Esophagus muscularis mucosa (tissue), 4 donors: ENCODE measurements around the gene TMEM229B. TPM values are rescaled to one million over a fixed set of nuclear protein-coding genes. Genes with fewer than 3 reads are reported as not detected.

ENCODE experiments used
- DNase-seq: peaks from one replicate; pipeline ENCODE4 v3.0.0-alpha.2; 2017; ENCODE audit errors: extremely low spot score
- H3K27ac ChIP-seq, 4 donors: fragments of 200-600 bp; sonication (generic); replicated peaks in 1 of 4; 1 replicate in 3 of 4; 2 replicates in 1 of 4; pipeline ENCODE4 v1.5.1; 2016 to 2019; ENCODE audit warnings: mild to moderate bottlenecking in 1 of 4
- H3K27me3 ChIP-seq, 4 donors: fragments of 200-600 bp; sonication (generic); one replicate each; pipeline versions ENCODE4 v1.5.1 to v1.6.0; 2016 to 2019
- H3K36me3 ChIP-seq, 4 donors: fragments of 200-600 bp; sonication (generic); one replicate each; pipeline ENCODE4 v1.5.1; 2016 to 2019
- H3K4me1 ChIP-seq, 4 donors: fragments of 200-600 bp; sonication (generic); one replicate each; pipeline ENCODE4 v1.5.1; 2016 to 2019
- H3K4me3 ChIP-seq, 4 donors: fragments of 200-600 bp; sonication (generic); 1 replicate in 2 of 4; 2 replicates in 2 of 4; pipeline ENCODE4 v1.5.1; 2016 to 2019; ENCODE audit warnings: mild to moderate bottlenecking in 4 of 4, moderate library complexity in 1 of 4
- H3K9me3 ChIP-seq, 4 donors: fragments of 200-600 bp; sonication (generic); 1 replicate in 3 of 4; 2 replicates in 1 of 4; pipeline ENCODE4 v1.5.1; 2016 to 2019
- CTCF ChIP-seq, 3 experiments: fragments of 200-600 bp in 2 of 3; fragments of 450-650 bp in 1 of 3; sonication (generic) in 2 of 3; IDR thresholded peaks; one replicate each; pipeline ENCODE4 v1.5.1; 2017 to 2019; ENCODE audit warnings: antibody characterized with exemption in 3 of 3, mild to moderate bottlenecking in 2 of 3, moderate library complexity in 1 of 3
- EP300 ChIP-seq: sonication (generic); formaldehyde crosslinking; IDR thresholded peaks from one replicate; pipeline ENCODE4 v1.6.1; 2017; ENCODE audit warnings: antibody characterized with exemption
- POLR2A ChIP-seq: fragments of 450-650 bp; IDR thresholded peaks from one replicate; pipeline ENCODE4 v1.6.1; 2017; ENCODE audit warnings: antibody characterized with exemption, moderate library complexity, mild to moderate bottlenecking, low read depth
- POLR2AphosphoS5 ChIP-seq, 2 donors: sonication (generic); formaldehyde crosslinking; IDR thresholded peaks; one replicate each; pipeline ENCODE4 v1.6.1; 2017; ENCODE audit warnings: antibody characterized with exemption in 2 of 2
- WGBS: methylation state at CpG from one replicate; pipeline ENCODE4 v1.1.5; 2018; 5-methylcytosine and 5-hydroxymethylcytosine counted together
- intact Hi-C: fragments of 100-400 bp; cut with DNase I; formaldehyde crosslinking; loops from one replicate; pipeline ENCODE4 v1.15.1; 2023
- total RNA-seq, 4 donors: library from RNA; depleted of rRNA; stranded (reverse); fragments of >200 nt; gene quantifications; one replicate each; pipeline versions ENCODE4 v1.1.0 to v1.2.1, GENCODE V29; 2016

The TMEM229B gene
- total RNA-seq, result 1 to 10 TPM; 2.0 to 4.2 (median 3.4) TPM

- DNase-seq, result no peak
- peaks cover 0 to 18% (median 2%) of the 10 kb centered on the region in 4 donors for H3K4me1 ChIP-seq
- H3K27ac ChIP-seq, result peak within 1 kb of the TSS in 3 of 4 donors; percentile 13 to 42 (median 25)
- peaks cover 0 to 11% (median 0%) of the 10 kb centered on the region in 4 donors for H3K36me3 ChIP-seq
- intact Hi-C loops, result no loop called here
- no peaks in the 10 kb centered on the region for H3K27me3 ChIP-seq
- TF ChIP-seq EP300 (no peak), POLR2A (no peak), POLR2AphosphoS5 (IDR thresholded peaks at IDR 0.05) (no peak), CTCF (IDR thresholded peaks at IDR 0.05) (no peak)
- 76% methylated on average over 13 of the region's 13 CpGs for WGBS
- peak within 1 kb of the TSS; percentile 34 to 52 (median 39) for H3K4me3 ChIP-seq
- H3K9me3 ChIP-seq, result peaks cover 0 to 7% (median 4%) of the 10 kb centered on the region in 4 donors
Measured at GRCh38 chr14:67487937-67488893, at the start of gene TMEM229B. Gene TMEM229B, minus strand, starts transcription at chr14:67488721. Its CDS starts 14,798 bp downstream, at chr14:67473923.

- peaks cover 0 to 7% (median 0%) of the 10 kb centered on the region in 4 donors for H3K36me3 ChIP-seq
- no peak for TF ChIP-seq CTCF (IDR thresholded peaks at IDR 0.05)
- TF ChIP-seq EP300, result no peak
- no peak for TF ChIP-seq POLR2A
- TF ChIP-seq POLR2AphosphoS5 (IDR thresholded peaks at IDR 0.05), result no peak
- no peaks in the 10 kb centered on the region for H3K27me3 ChIP-seq
- H3K4me3 ChIP-seq, result no peak overlapping the region
- no peak for DNase-seq
- no peaks in the 10 kb centered on the region for H3K9me3 ChIP-seq
- H3K4me1 ChIP-seq, result peaks cover under 1 to 13% (median 10%) of the 10 kb centered on the region in 4 donors
- 77% methylated on average over 3 of the region's 3 CpGs for WGBS
- intact Hi-C loops, result no loop called here
- H3K27ac ChIP-seq, result no peak overlapping the region
Measured at GRCh38 chr14:67537736-67538135, 49.2 kb upstream of the TMEM229B start.

- Histone ChIP-seq H3K4me3 (no peak overlapping the region), H3K9me3 (no peaks in the 10 kb centered on the region), H3K4me1 (peaks cover 5 to 22% (median 18%) of the 10 kb centered on the region in 4 donors), H3K36me3 (no peaks in the 10 kb centered on the region), H3K27me3 (no peaks in the 10 kb centered on the region), H3K27ac (no peak overlapping the region)
- no peak for DNase-seq
- intact Hi-C loops, result no loop called here
- WGBS, result 86% methylated on average over 4 of the region's 4 CpGs
- TF ChIP-seq POLR2AphosphoS5 (IDR thresholded peaks at IDR 0.05), result no peak
- no peak for TF ChIP-seq CTCF (IDR thresholded peaks at IDR 0.05)
- no peak for TF ChIP-seq EP300
- TF ChIP-seq POLR2A, result no peak
Measured at GRCh38 chr14:67536087-67536486, 47.6 kb upstream of the TMEM229B start.

GRCh38 chr14:67533754-67534085, 45.2 kb upstream of the TMEM229B start:
- TF ChIP-seq EP300 (no peak), POLR2A (no peak), CTCF (IDR thresholded peaks at IDR 0.05) (no peak), POLR2AphosphoS5 (IDR thresholded peaks at IDR 0.05) (no peak)
- Histone ChIP-seq H3K9me3 (no peaks in the 10 kb centered on the region), H3K4me3 (peak overlapping the region; percentile 73 to 94 (median 84)), H3K4me1 (peaks cover 5 to 22% (median 18%) of the 10 kb centered on the region in 4 donors), H3K27me3 (no peaks in the 10 kb centered on the region), H3K27ac (peak overlapping the region; percentile 67 to 78 (median 72)), H3K36me3 (no peaks in the 10 kb centered on the region)
- 38% methylated on average over 5 of the region's 6 CpGs for WGBS
- no peak for DNase-seq
- intact Hi-C loops, result no loop called here
